Left lung (tissue), 10 donors: ENCODE measurements around the gene TTC17. TPM values are rescaled to one million over a fixed set of nuclear protein-coding genes. Genes with fewer than 3 reads are reported as not detected.

Experiments
- ATAC-seq: fragments of 200-7000 bp; cut with Tn5 transposase; one replicate; pipeline ENCODE4 v1.9.1; 2020; ENCODE audit warnings: moderate library complexity
- DNase-seq, 4 donors: peaks; one replicate each; pipeline ENCODE4 v3.0.0-alpha.2; 2013 to 2020
- H3K27ac ChIP-seq, 2 donors: fragments of 200-600 bp; sonication (generic) in 1 of 2; one replicate each; pipeline versions ENCODE4 v1.5.0 to v1.8.0; 2020 to 2021
- H3K27me3 ChIP-seq, 2 donors: fragments of 200-600 bp; sonication (generic) in 1 of 2; one replicate each; pipeline versions ENCODE4 v1.5.0 to v1.8.0; 2020 to 2021
- H3K36me3 ChIP-seq, 2 donors: fragments of 200-600 bp; sonication (generic) in 1 of 2; one replicate each; pipeline versions ENCODE4 v1.5.0 to v1.8.0; 2020 to 2021
- H3K4me1 ChIP-seq, 2 donors: fragments of 200-600 bp; one replicate each; pipeline ENCODE4 v1.8.0; 2021
- H3K4me3 ChIP-seq, 2 donors: fragments of 200-600 bp; sonication (generic) in 1 of 2; one replicate each; pipeline versions ENCODE4 v1.5.0 to v1.8.0; 2020 to 2021; ENCODE audit warnings: mild to moderate bottlenecking in 1 of 2
- H3K9me3 ChIP-seq, 2 donors: fragments of 200-600 bp; sonication (generic) in 1 of 2; one replicate each; pipeline versions ENCODE4 v1.5.0 to v1.8.0; 2020 to 2021
- CTCF ChIP-seq, 2 donors: fragments of 200-600 bp; sonication (generic) in 1 of 2; IDR thresholded peaks; one replicate each; pipeline versions ENCODE4 v1.5.0 to v1.8.0; 2021; ENCODE audit warnings: antibody characterized with exemption in 2 of 2
- intact Hi-C, 2 donors: fragments of 100-400 bp; cut with DNase I; formaldehyde crosslinking; loops; one replicate each; pipeline versions ENCODE4 v1.11.2 to v1.14.2; 2022
- polyA plus RNA-seq, 6 donors: library from polyadenylated mRNA; unstranded; fragments of 120-200 nt; gene quantifications; one replicate each; pipeline ENCODE4 v1.2.1, GENCODE V29; 2013; ENCODE audit not compliant: insufficient read length in 6 of 6
- total RNA-seq, 2 donors: library from RNA; stranded (reverse); fragmentation: NEBNext Ultra II Directional; extraction: Animal tissue kit (Norgen Biotek cat#: 25700); gene quantifications; one replicate each; pipeline ENCODE4 v1.2.1, GENCODE V29; 2021
- donor health status: DM: no; HTN: yes; CAD: no.
- donor health status: DM: no; HTN: no; CAD: no.

TTC17 gene
- total and polyA plus RNA-seq, 8 donors, result 71.3 to 216 (median 169) TPM

- TF ChIP-seq CTCF (IDR thresholded peaks at IDR 0.05), result no peak
Observed at GRCh38 chr11:43507171-43507570, 148.5 kb downstream of the TTC17 start.

GRCh38 chr11:43508511-43508918 lies 149.8 kb downstream of the TTC17 start:
- Histone ChIP-seq H3K4me1 (no peaks in the 10 kb centered on the region), H3K9me3 (peaks cover 0 to 2% of the 10 kb centered on the region in 2 donors), H3K4me3 (no peak overlapping the region), H3K36me3 (no peaks in the 10 kb centered on the region), H3K27ac (no peak overlapping the region), H3K27me3 (no peaks in the 10 kb centered on the region)
- TF ChIP-seq CTCF (IDR thresholded peaks at IDR 0.05), result no peak
- DNase-seq, result no peak
- no peak for ATAC-seq
- intact Hi-C loops, result no loop called here

More at GRCh38 chr11:43507171-43507570, 148.5 kb downstream of the TTC17 start:
- Histone ChIP-seq H3K4me1 (no peaks in the 10 kb centered on the region), H3K9me3 (no peaks in the 10 kb centered on the region), H3K4me3 (no peak overlapping the region), H3K36me3 (no peaks in the 10 kb centered on the region), H3K27ac (no peak overlapping the region), H3K27me3 (no peaks in the 10 kb centered on the region)
- intact Hi-C loops, result no loop called here
- ATAC-seq (no peak), DNase-seq (no peak)

GRCh38 chr11:43511959-43512358 lies 153.2 kb downstream of the TTC17 start:
- no peak overlapping the region for H3K4me3 ChIP-seq
- no peak for TF ChIP-seq CTCF (IDR thresholded peaks at IDR 0.05)
- DNase-seq, result no peak
- peaks cover 0 to 2% of the 10 kb centered on the region in 2 donors for H3K9me3 ChIP-seq
- H3K4me1 ChIP-seq, result no peaks in the 10 kb centered on the region
- H3K36me3 ChIP-seq, result no peaks in the 10 kb centered on the region
- intact Hi-C loops, result no loop called here
- H3K27me3 ChIP-seq, result peaks cover 0 to 14% of the 10 kb centered on the region in 2 donors
- no peak for ATAC-seq
- H3K27ac ChIP-seq, result no peak overlapping the region

GRCh38 chr11:43515090-43515489 lies 156.4 kb downstream of the TTC17 start:
- no peak for ATAC-seq
- DNase-seq, result no peak
- no peak overlapping the region for H3K4me3 ChIP-seq
- no peak for TF ChIP-seq CTCF (IDR thresholded peaks at IDR 0.05)
- H3K4me1 ChIP-seq, result no peaks in the 10 kb centered on the region
- H3K27me3 ChIP-seq, result peaks cover 0 to 16% of the 10 kb centered on the region in 2 donors
- H3K27ac ChIP-seq, result no peak overlapping the region
- H3K36me3 ChIP-seq, result no peaks in the 10 kb centered on the region
- H3K9me3 ChIP-seq, result peaks cover 0 to 2% of the 10 kb centered on the region in 2 donors
- intact Hi-C loops, result no loop called here

DNA sequence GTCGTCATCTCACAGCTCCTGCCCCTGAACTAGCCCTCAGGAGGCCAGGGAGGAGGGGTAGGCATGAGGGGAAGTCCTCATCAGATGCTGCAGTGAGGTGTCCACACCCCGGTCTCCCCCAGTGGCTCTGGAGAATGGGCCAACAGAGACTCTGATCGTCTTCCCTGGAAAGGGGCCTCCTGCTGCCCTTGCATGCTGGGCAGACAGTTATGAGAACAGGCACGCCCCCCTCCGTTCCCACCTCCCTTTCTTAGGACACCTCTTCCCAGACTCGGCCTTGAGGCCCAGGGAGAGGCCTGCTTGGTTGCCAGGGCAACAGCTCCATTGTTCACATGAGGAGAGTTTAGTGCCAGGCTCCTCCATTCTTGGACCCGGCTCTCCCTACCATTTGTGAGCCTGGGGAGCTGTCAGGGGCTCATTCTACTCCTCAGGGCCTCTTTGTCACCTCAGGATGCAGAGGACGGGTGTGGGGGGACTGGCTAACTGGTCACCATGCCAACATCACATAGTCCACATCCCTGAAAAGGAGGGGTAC lies 157.7 kb downstream of the TTC17 start:
- no peak overlapping the region for H3K27ac ChIP-seq
- peaks cover 0 to 16% of the 10 kb centered on the region in 2 donors for H3K27me3 ChIP-seq
- no peak overlapping the region for H3K4me3 ChIP-seq
- intact Hi-C loops, result no loop called here
- peaks cover 0 to 10% of the 10 kb centered on the region in 2 donors for H3K9me3 ChIP-seq
- H3K4me1 ChIP-seq, result no peaks in the 10 kb centered on the region
- ATAC-seq (no peak), DNase-seq (no peak)
- no peak for TF ChIP-seq CTCF (IDR thresholded peaks at IDR 0.05)
- H3K36me3 ChIP-seq, result no peaks in the 10 kb centered on the region
